HepG2 (cell line): ENCODE measurements around the gene CLTCL1. TPM values are rescaled to one million over a fixed set of nuclear protein-coding genes. Genes with fewer than 3 reads are reported as not detected.

Experiments used
- ELF1 ChIP-seq: sonication (generic); formaldehyde crosslinking; IDR thresholded peaks from 2 replicates; pipeline ENCODE4 v1.4.0; 2020; ENCODE audit warnings: missing genetic modification reagents
- FOXA1 ChIP-seq, 2 experiments: fragments of 450-650 bp in 1 of 2; sonication (generic) in 1 of 2; formaldehyde crosslinking in 1 of 2; IDR thresholded peaks; 2 replicates each; pipeline versions ENCODE4 v1.4.0 to v1.6.1; 2016 to 2020; ENCODE audit warnings: missing genetic modification reagents in 1 of 2
- JUN ChIP-seq: sonication (generic); formaldehyde crosslinking; IDR thresholded peaks from 2 replicates; pipeline ENCODE4 v1.4.0; 2020; ENCODE audit warnings: mild to moderate bottlenecking, missing genetic modification reagents
- KLF15 ChIP-seq: sonication (generic); formaldehyde crosslinking; IDR thresholded peaks from 2 replicates; pipeline ENCODE4 v1.8.1; 2023; ENCODE audit warnings: borderline replicate concordance, mild to moderate bottlenecking, inconsistent platforms, missing genetic modification reagents, mixed read lengths
- RFX1 ChIP-seq: fragments of 450-650 bp; IDR thresholded peaks from 2 replicates; pipeline ENCODE4 v1.6.1; 2017
- RXRB ChIP-seq: IDR thresholded peaks from 2 replicates; pipeline ENCODE4 v1.6.1; 2016; ENCODE audit warnings: borderline replicate concordance, missing genetic modification reagents, missing compliant biosample characterization
- SOX6 ChIP-seq, 2 experiments: fragments of 450-650 bp in 1 of 2; sonication (generic) in 1 of 2; formaldehyde crosslinking in 1 of 2; IDR thresholded peaks; 2 replicates each; pipeline versions ENCODE4 v1.4.0 to v1.6.1; 2017 to 2020; ENCODE audit warnings: antibody characterized with exemption in 1 of 2, mild to moderate bottlenecking in 1 of 2, missing genetic modification reagents in 1 of 2
- TAF1 ChIP-seq: sonication (generic); formaldehyde crosslinking; IDR thresholded peaks from 2 replicates; pipeline ENCODE4 v1.4.0; 2020; ENCODE audit warnings: missing genetic modification reagents
- ZNF552 ChIP-seq: sonication (generic); formaldehyde crosslinking; IDR thresholded peaks from 2 replicates; pipeline ENCODE4 v1.9.0; 2022; ENCODE audit warnings: missing genetic modification reagents, mild to moderate bottlenecking, borderline replicate concordance
- polyA plus RNA-seq, 8 experiments: library from polyadenylated mRNA; depleted of rRNA in 3 of 8; stranded (reverse) in 7 of 8; unstranded in 1 of 8; fragments of >200 nt; fragmentation: Illumina TruSeq in 4 of 8; extraction: Trizol in 4 of 8; gene quantifications; 2 replicates each; pipeline versions ENCODE4 v1.2.1 to v1.2.3, GENCODE V29; 2011 to 2016; ENCODE audit warnings: low read depth in 4 of 8, missing spikeins in 1 of 8, mixed read lengths in 1 of 8; ENCODE audit not compliant: insufficient read depth in 1 of 8
- total RNA-seq, 5 experiments: library from RNA; depleted of rRNA; stranded (reverse); fragments of >200 nt; fragmentation: Illumina TruSeq; extraction: Trizol; gene quantifications; 2 replicates each; pipeline ENCODE4 v1.2.3, GENCODE V29; 2016; ENCODE audit warnings: low read depth in 1 of 5
- TF ChIP-seq, protein P1 (sequence below), 2 experiments: sonication (generic) in 1 of 2; formaldehyde crosslinking in 1 of 2; IDR thresholded peaks; 2 replicates each; pipeline versions ENCODE4 v1.4.0 to v1.6.1; 2016 to 2020; ENCODE audit warnings: borderline replicate concordance in 1 of 2, low read depth in 1 of 2, mild to moderate bottlenecking in 1 of 2, missing genetic modification reagents in 1 of 2
- TF ChIP-seq, protein P2 (sequence below): sonication (generic); formaldehyde crosslinking; IDR thresholded peaks from 2 replicates; pipeline ENCODE4 v1.4.0; 2020; ENCODE audit warnings: missing genetic modification reagents

Gene CLTCL1
- total and polyA plus RNA-seq, 2 of the 13 experiments (the other 11 are each of a cell fraction or from before 2014, with no cell fraction given) = 8.1 to 10.9 TPM

DNA sequence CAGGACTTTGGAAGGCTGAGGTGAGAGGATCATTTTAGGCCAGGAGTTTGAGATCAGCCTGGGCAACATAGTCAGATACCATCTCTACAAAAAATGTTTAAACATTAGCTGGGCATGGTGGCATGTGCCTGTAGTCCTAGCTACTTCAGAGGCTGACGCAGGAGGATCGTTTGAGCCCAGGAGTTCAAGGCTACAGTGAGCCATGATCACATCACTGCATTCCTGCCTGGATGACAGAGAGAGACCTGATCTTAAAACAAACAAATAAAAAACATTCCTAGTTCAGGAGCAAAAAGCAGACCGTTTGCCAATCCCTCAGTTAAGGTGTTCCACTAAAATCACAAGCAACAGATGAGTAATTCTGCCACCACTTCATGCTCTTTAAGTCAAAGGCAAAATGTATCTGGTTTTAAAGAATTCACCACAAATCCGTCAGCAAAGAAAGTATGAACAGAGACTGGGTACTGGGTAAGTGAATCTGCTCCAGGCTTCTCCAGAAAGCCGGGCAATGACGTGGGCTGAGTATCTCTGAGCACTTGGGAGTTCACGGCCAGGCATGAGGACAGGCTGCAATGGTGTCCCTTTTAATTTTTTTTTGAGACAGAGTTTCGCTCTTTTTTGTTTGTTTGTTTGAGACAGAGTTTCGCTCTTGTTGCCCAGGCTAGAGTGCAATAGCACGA is 19.5 kb downstream of the CLTCL1 start (continued):
- TF ChIP-seq, protein P1, sequence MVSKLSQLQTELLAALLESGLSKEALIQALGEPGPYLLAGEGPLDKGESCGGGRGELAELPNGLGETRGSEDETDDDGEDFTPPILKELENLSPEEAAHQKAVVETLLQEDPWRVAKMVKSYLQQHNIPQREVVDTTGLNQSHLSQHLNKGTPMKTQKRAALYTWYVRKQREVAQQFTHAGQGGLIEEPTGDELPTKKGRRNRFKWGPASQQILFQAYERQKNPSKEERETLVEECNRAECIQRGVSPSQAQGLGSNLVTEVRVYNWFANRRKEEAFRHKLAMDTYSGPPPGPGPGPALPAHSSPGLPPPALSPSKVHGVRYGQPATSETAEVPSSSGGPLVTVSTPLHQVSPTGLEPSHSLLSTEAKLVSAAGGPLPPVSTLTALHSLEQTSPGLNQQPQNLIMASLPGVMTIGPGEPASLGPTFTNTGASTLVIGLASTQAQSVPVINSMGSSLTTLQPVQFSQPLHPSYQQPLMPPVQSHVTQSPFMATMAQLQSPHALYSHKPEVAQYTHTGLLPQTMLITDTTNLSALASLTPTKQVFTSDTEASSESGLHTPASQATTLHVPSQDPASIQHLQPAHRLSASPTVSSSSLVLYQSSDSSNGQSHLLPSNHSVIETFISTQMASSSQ (IDR thresholded peaks at IDR 0.05; ENCODE audit: low read depth) = no peak
- TF ChIP-seq, protein P1 (CRISPR knock-in tag; IDR thresholded peaks at IDR 0.05; ENCODE audit: borderline replicate concordance) = no peak
- TF ChIP-seq, protein P2, sequence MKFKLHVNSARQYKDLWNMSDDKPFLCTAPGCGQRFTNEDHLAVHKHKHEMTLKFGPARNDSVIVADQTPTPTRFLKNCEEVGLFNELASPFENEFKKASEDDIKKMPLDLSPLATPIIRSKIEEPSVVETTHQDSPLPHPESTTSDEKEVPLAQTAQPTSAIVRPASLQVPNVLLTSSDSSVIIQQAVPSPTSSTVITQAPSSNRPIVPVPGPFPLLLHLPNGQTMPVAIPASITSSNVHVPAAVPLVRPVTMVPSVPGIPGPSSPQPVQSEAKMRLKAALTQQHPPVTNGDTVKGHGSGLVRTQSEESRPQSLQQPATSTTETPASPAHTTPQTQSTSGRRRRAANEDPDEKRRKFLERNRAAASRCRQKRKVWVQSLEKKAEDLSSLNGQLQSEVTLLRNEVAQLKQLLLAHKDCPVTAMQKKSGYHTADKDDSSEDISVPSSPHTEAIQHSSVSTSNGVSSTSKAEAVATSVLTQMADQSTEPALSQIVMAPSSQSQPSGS (CRISPR knock-in tag) = peak; percentile 64; the same call in 1 of the 2 replicates
- TF ChIP-seq RFX1 = no peak
- TF ChIP-seq ELF1 = no peak
- no peak for TF ChIP-seq KLF15
- peak; percentile 60; the same call in 1 of the 2 replicates for TF ChIP-seq JUN (CRISPR knock-in tag)
- TF ChIP-seq TAF1 (CRISPR knock-in tag) = no peak
- TF ChIP-seq SOX6 (IDR thresholded peaks at IDR 0.05) = no peak
- TF ChIP-seq SOX6 (CRISPR knock-in tag; IDR thresholded peaks at IDR 0.05) = peak; percentile 54
- TF ChIP-seq FOXA1 (IDR thresholded peaks at IDR 0.05) = no peak
- peak; percentile 14; the same call in 1 of the 2 replicates for TF ChIP-seq FOXA1 (CRISPR knock-in tag; IDR thresholded peaks at IDR 0.05)
- peak; percentile 54; the same call in 1 of the 2 replicates for TF ChIP-seq RXRB (CRISPR knock-in tag)
- no peak for TF ChIP-seq ZNF552 (CRISPR knock-in tag)
